Mesenchymal stem cell (in vitro differentiated cells and primary cell): ENCODE results near the gene ANXA3.

Source experiments
- DNase-seq: peaks from one replicate; pipeline ENCODE4 v3.0.0-alpha.2; 2013
- H2AFZ ChIP-seq: one replicate; pipeline ENCODE4 v1.6.1; 2013; ENCODE audit warnings: low read depth, mild to moderate bottlenecking, control low read depth, inconsistent platforms, low read length, moderate library complexity
- H2AK5ac ChIP-seq: 2 replicates; pipeline ENCODE4 v1.6.1; 2013; ENCODE audit warnings: low read length, moderate library complexity, mild to moderate bottlenecking, inconsistent platforms; ENCODE audit not compliant: severe bottlenecking
- H2BK120ac ChIP-seq: one replicate; pipeline ENCODE4 v1.6.1; 2013; ENCODE audit warnings: low read depth, mild to moderate bottlenecking, inconsistent platforms, low read length, moderate library complexity
- H2BK12ac ChIP-seq, 2 experiments: one replicate each; pipeline ENCODE4 v1.6.1; 2013; ENCODE audit warnings: inconsistent platforms in 2 of 2, low read length in 2 of 2, mild to moderate bottlenecking in 2 of 2, moderate library complexity in 2 of 2, control low read depth in 1 of 2
- H2BK15ac ChIP-seq: one replicate; pipeline ENCODE4 v1.6.1; 2013; ENCODE audit warnings: mild to moderate bottlenecking, low read depth, inconsistent platforms; ENCODE audit not compliant: poor library complexity, severe bottlenecking
- H2BK5ac ChIP-seq: 2 replicates; pipeline ENCODE4 v1.6.1; 2013; ENCODE audit warnings: low read depth, mild to moderate bottlenecking, low read length, control low read depth, inconsistent platforms; ENCODE audit not compliant: poor library complexity, severe bottlenecking
- H3K14ac ChIP-seq, 2 experiments: one replicate each; pipeline ENCODE4 v1.6.1; 2013; ENCODE audit warnings: inconsistent platforms in 2 of 2, low read length in 2 of 2, control low read depth in 1 of 2, mild to moderate bottlenecking in 1 of 2, moderate library complexity in 1 of 2
- H3K18ac ChIP-seq, 2 experiments: one replicate each; pipeline ENCODE4 v1.6.1; 2013; ENCODE audit warnings: inconsistent platforms in 2 of 2, low read length in 2 of 2, control low read depth in 1 of 2, low read depth in 1 of 2, mild to moderate bottlenecking in 1 of 2
- H3K23ac ChIP-seq, 2 experiments: one replicate each; pipeline ENCODE4 v1.6.1; 2013; ENCODE audit warnings: inconsistent platforms in 2 of 2, low read length in 2 of 2, mild to moderate bottlenecking in 2 of 2, moderate library complexity in 2 of 2, control low read depth in 1 of 2
- H3K27ac ChIP-seq: 2 replicates; pipeline ENCODE4 v1.5.1; 2013; ENCODE audit warnings: mild to moderate bottlenecking, moderate library complexity, low read length, control low read depth, inconsistent platforms; ENCODE audit not compliant: poor library complexity, severe bottlenecking
- H3K27me3 ChIP-seq, 2 experiments: 2 replicates each; pipeline versions ENCODE4 v1.6.1 to v1.7.0; 2013; ENCODE audit warnings: low read length in 2 of 2, mild to moderate bottlenecking in 2 of 2, moderate library complexity in 2 of 2, control low read depth in 1 of 2, inconsistent platforms in 1 of 2; ENCODE audit not compliant: control insufficient read depth in 1 of 2, insufficient read depth in 1 of 2
- H3K36me3 ChIP-seq, 2 experiments: 2 replicates each; pipeline versions ENCODE4 v1.6.1 to v1.7.0; 2013; ENCODE audit warnings: low read length in 2 of 2, control low read depth in 1 of 2, inconsistent platforms in 1 of 2, low read depth in 1 of 2, mild to moderate bottlenecking in 1 of 2; ENCODE audit not compliant: insufficient read depth in 2 of 2, control insufficient read depth in 1 of 2
- H3K4ac ChIP-seq, 2 experiments: one replicate each; pipeline ENCODE4 v1.6.1; 2013; ENCODE audit warnings: inconsistent platforms in 2 of 2, low read length in 2 of 2, mild to moderate bottlenecking in 2 of 2, moderate library complexity in 2 of 2, control low read depth in 1 of 2, low read depth in 1 of 2
- H3K4me1 ChIP-seq: 2 replicates; pipeline ENCODE4 v1.6.1; 2013; ENCODE audit warnings: low read depth, low read length, control low read depth; ENCODE audit not compliant: control insufficient read depth, insufficient read depth
- H3K4me2 ChIP-seq: 2 replicates; pipeline ENCODE4 v1.6.1; 2013; ENCODE audit warnings: low read length, mild to moderate bottlenecking, inconsistent platforms; ENCODE audit not compliant: poor library complexity, severe bottlenecking
- H3K4me3 ChIP-seq, 2 experiments: 2 replicates each; pipeline versions ENCODE4 v1.5.1 to v1.7.0; 2013; ENCODE audit warnings: low read length in 2 of 2, mild to moderate bottlenecking in 2 of 2, control low read depth in 1 of 2, low read depth in 1 of 2; ENCODE audit not compliant: insufficient read depth in 1 of 2
- H3K79me1 ChIP-seq: replicated peaks from 2 replicates; pipeline ENCODE4 v1.6.1; 2013; ENCODE audit warnings: mild to moderate bottlenecking, control low read depth, low read length, inconsistent platforms; ENCODE audit not compliant: poor library complexity, severe bottlenecking
- H3K9ac ChIP-seq: 2 replicates; pipeline ENCODE4 v1.7.0; 2013; ENCODE audit warnings: mild to moderate bottlenecking, low read length, moderate library complexity
- H3K9me3 ChIP-seq: 2 replicates; pipeline ENCODE4 v1.7.0; 2013; ENCODE audit warnings: mild to moderate bottlenecking, low read length; ENCODE audit not compliant: control insufficient read depth
- H4K8ac ChIP-seq: one replicate; pipeline ENCODE4 v1.6.1; 2013; ENCODE audit warnings: inconsistent platforms, mild to moderate bottlenecking, low read length, moderate library complexity
- H4K91ac ChIP-seq: one replicate; pipeline ENCODE4 v1.6.1; 2013; ENCODE audit warnings: mild to moderate bottlenecking, low read length, inconsistent platforms
- whole genome bisulfite sequencing: methylation state at CpG from one replicate; pipeline ENCODE4 v1.1.7; 2013; ENCODE audit warnings: mixed read lengths; 5-methylcytosine and 5-hydroxymethylcytosine counted together

ANXA3 gene

DNA sequence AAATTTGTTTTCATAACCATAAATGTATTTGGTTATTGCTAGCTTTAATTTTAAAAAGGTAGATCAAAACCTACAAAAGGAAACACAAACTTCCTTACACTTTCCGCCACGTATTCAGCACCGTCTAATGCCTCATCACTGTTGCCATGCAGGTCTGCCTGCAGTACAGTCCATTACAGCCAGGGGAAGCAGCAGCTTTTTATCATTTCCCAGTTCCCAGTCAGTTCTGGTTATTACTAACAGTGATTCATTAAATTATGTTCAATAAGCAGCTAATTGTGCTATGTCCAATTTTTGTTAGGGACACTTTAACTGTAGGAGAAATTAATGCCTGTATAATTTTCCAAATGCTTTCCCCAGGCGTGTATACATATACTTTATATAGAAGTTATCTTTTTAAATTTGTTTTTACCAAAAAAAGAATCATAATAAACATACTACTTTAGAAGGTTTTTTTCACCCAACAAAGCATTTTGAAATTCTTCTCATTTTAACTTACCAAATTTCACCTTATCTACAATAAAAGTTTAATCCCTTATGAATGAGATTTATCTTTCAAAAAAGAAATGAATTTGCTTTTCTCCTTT lies 93.3 kb downstream of the ANXA3 start:
- no peak overlapping the region for H3K4me2 ChIP-seq
- peak overlapping the region; percentile 83 for H3K9ac ChIP-seq
- no peak overlapping the region for H3K14ac ChIP-seq
- no peak overlapping the region for H2BK15ac ChIP-seq
- H4K8ac ChIP-seq: no peak overlapping the region
- no peak overlapping the region for H3K4ac ChIP-seq
- H3K18ac ChIP-seq: no peak overlapping the region
- H3K27ac ChIP-seq: peak overlapping the region; percentile 99
- H3K4me1 ChIP-seq: peaks cover 4% of the 10 kb centered on the region
- H3K23ac ChIP-seq: no peak overlapping the region
- H4K91ac ChIP-seq: no peak overlapping the region
- no peak overlapping the region for H2BK12ac ChIP-seq
- no peak overlapping the region for H2BK5ac ChIP-seq
- no peak overlapping the region for H3K4me3 ChIP-seq
- DNase-seq: peak; percentile 90
- H3K27me3 ChIP-seq: no peaks in the 10 kb centered on the region
- no peak overlapping the region for H2AFZ ChIP-seq
- no peak overlapping the region for H2BK120ac ChIP-seq
- no peak overlapping the region for H2AK5ac ChIP-seq
- H3K36me3 ChIP-seq: no peaks in the 10 kb centered on the region
- no peaks in the 10 kb centered on the region for H3K9me3 ChIP-seq
- 40% methylated on average over 2 of the region's 4 CpGs for WGBS
- no peaks in the 10 kb centered on the region for H3K79me1 ChIP-seq

DNA sequence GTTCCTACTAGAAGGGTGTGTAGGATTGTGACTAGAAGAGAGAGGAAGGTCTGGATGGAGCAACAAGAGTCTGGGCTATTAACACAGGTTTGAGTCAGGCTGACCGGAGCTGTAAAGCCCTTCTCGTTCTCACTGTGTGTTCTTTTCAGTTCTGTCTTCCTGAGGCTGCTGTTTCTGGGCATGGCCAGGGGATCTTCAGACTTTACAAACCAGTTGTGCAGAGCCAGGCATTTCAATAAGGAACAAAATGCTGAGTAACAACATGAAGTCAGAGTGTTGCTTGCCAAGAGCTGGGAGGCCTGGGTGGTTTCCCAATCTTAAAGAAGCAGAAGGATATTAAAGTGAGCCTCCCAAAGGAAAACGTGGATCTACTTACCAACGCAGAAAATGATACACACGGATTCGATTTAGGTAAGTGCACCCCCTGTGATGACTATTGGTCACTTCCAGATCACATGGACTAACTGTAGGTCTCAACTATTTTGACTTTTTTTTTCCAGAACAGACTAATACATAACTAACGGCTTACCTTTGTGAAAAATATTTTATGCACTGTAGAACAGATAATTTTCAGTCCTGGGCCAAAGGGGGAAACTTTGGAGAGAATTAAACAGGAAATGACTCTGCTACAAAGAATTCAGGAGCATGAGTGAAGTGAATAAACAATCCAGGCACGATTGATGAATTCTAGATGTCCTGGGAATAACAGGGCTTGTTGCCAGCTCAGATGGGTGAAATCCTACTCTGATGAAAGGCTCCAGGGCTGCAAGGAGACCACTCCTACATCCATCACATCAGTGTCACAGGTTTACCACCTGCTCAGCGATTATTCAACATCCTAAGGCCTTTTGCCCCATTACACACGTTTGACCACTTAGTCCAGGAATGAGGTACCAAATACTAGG lies 94.5 kb downstream of the ANXA3 start:
- Histone ChIP-seq H2BK15ac (no peak overlapping the region), H3K4me1 (peaks cover 4% of the 10 kb centered on the region), H2AFZ (peak overlapping the region; percentile 58), H2BK5ac (peak overlapping the region; percentile 61), H3K79me1 (no peaks in the 10 kb centered on the region), H3K4ac (peak overlapping the region in 1 of 2 experiments; percentile 92), H3K9me3 (no peaks in the 10 kb centered on the region), H3K9ac (peak overlapping the region; percentile 83), H4K8ac (peak overlapping the region; percentile 91), H4K91ac (peak overlapping the region; percentile 73), H3K36me3 (no peaks in the 10 kb centered on the region), H2BK12ac (peak overlapping the region; percentile 85 to 100), H2BK120ac (peak overlapping the region; percentile 84), H3K14ac (peak overlapping the region in 1 of 2 experiments; percentile 53), H3K18ac (peak overlapping the region; percentile 82 to 91), H3K27ac (peak overlapping the region; percentile 99), H3K4me2 (peak overlapping the region; percentile 49), H2AK5ac (peak overlapping the region; percentile 81), H3K4me3 (peak overlapping the region in 1 of 2 experiments; percentile 39), H3K23ac (no peak overlapping the region), H3K27me3 (no peaks in the 10 kb centered on the region)
- DNase-seq: peak; percentile 94
- under 1% methylated on average over 9 of the region's 10 CpGs for WGBS

DNA sequence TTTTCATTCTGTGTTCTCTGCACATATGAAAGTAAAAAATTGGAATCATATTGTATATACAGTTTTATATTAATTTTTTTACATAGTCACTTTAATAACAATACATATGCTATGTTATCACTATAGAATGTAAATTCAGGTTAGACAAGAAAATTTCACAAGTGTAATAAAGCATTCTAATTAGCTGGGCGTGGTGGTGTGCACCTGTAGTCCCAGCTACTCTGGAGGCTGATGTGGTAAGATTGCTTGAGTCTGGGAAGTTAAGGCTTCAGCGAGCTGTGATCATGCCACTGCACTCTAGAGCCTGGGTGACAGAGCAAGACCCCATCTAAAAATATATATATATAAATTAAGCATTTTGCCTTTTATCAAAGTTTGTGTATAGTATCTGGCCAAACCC lies 95.7 kb downstream of the ANXA3 start:
- H3K4me3 ChIP-seq: no peak overlapping the region
- peak overlapping the region; percentile 66 to 86 for H2BK12ac ChIP-seq
- no peak overlapping the region for H2BK120ac ChIP-seq
- H3K4me1 ChIP-seq: peaks cover 4% of the 10 kb centered on the region
- no peaks in the 10 kb centered on the region for H3K9me3 ChIP-seq
- H2BK15ac ChIP-seq: no peak overlapping the region
- no peak overlapping the region for H4K8ac ChIP-seq
- WGBS: 86% methylated on average over 1 of the region's 2 CpGs
- peak overlapping the region; percentile 35 for H2AK5ac ChIP-seq
- no peak overlapping the region for H3K4ac ChIP-seq
- no peaks in the 10 kb centered on the region for H3K27me3 ChIP-seq
- H3K36me3 ChIP-seq: no peaks in the 10 kb centered on the region
- no peak overlapping the region for H2BK5ac ChIP-seq
- H3K27ac ChIP-seq: no peak overlapping the region
- H2AFZ ChIP-seq: no peak overlapping the region
- no peak overlapping the region for H3K9ac ChIP-seq
- H3K23ac ChIP-seq: no peak overlapping the region
- peak overlapping the region in 1 of 2 experiments; percentile 28 for H3K18ac ChIP-seq
- no peak overlapping the region for H3K4me2 ChIP-seq
- DNase-seq: no peak
- H3K14ac ChIP-seq: no peak overlapping the region
- H3K79me1 ChIP-seq: no peaks in the 10 kb centered on the region
- H4K91ac ChIP-seq: no peak overlapping the region

DNA sequence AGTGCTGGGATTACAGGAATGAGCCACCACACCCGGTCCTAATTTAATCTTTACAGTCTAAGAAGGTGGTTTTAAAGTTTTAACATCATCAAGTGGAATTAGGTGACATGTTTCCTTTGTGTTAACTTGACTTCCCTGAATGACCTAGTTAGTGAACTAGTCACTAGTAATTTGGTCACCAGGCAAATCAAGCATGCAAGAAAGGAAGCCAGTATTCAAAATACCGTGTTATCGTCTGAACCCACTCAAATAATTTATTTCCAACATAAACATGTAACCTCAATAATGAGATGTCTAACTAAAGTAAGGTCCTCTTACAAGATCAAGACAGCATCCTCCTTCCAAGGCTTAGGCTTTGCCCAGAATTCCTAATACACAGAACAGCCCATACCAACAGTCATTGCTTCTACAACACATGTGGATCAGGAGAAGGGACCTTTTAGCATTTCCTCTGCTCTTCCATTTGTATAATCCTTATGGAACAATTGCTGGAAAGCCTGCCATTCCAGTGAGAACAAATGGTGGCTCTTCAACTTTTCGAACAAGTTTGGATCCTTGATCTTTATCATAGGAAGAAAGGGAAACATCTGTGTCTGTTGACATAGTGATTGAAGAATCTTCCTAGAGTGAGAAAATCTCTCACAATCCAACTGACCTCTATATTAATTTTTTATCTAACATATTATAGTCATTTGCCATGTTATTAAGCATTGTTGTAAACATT lies 97.2 kb downstream of the ANXA3 start:
- no peak overlapping the region for H3K27ac ChIP-seq
- H3K9ac ChIP-seq: no peak overlapping the region
- peak overlapping the region; percentile 41 to 87 for H3K18ac ChIP-seq
- no peak for DNase-seq
- H2AK5ac ChIP-seq: peak overlapping the region; percentile 20
- peak overlapping the region in 1 of 2 experiments; percentile 49 for H3K4ac ChIP-seq
- 74% methylated on average over 4 of the region's 4 CpGs for WGBS
- peaks cover 4% of the 10 kb centered on the region for H3K4me1 ChIP-seq
- no peak overlapping the region for H2BK120ac ChIP-seq
- no peaks in the 10 kb centered on the region for H3K27me3 ChIP-seq
- H4K8ac ChIP-seq: no peak overlapping the region
- no peak overlapping the region for H2AFZ ChIP-seq
- no peaks in the 10 kb centered on the region for H3K36me3 ChIP-seq
- no peaks in the 10 kb centered on the region for H3K79me1 ChIP-seq
- no peak overlapping the region for H2BK5ac ChIP-seq
- H3K4me2 ChIP-seq: no peak overlapping the region
- H2BK15ac ChIP-seq: no peak overlapping the region
- H3K14ac ChIP-seq: no peak overlapping the region
- H2BK12ac ChIP-seq: peak overlapping the region; percentile 88 to 98
- H3K9me3 ChIP-seq: no peaks in the 10 kb centered on the region
- H4K91ac ChIP-seq: no peak overlapping the region
- no peak overlapping the region for H3K4me3 ChIP-seq
- no peak overlapping the region for H3K23ac ChIP-seq
